ENCODE data around the gene RAD18.

DNA sequence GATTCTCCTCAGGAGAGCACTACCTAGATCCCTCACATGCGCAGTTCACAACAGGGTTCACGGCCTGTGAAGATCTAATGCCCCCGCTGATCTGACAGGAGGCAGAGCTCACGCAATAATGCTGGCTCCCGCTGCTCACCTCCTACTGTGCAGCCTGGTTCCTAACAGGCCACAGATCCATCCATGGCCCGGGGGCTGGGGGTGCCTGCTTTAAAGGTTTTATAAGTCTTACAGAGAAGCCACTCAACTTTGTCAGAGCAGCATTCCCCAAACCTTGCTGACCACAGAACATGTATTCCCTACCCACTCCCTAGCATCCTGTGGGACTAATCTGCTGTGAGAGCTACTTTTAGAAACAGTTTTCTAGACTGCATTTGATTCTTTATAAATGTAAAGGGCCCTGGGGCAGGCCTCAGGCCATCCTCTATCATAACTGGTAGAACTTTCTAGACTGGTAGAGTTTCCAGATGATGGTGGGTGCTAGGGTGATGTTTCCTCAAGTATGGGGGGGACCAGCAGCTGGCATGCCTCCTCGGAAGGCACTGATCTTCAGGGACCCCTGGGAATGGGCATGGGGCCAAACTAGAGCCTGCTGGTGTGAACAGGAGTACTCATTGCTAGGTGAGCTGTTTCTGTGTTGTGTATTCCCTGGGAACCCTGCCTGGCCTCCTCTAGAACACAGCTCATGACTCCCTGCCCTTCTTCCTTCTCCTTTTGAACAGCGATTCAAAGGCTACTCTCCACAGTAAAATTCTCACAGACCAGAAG, 25.7 kb upstream of the RAD18 start:
- TF ChIP-seq EZH2 (IDR thresholded peaks at IDR 0.05; ENCODE audit: borderline replicate concordance, low read depth, low read length, poor library complexity, severe bottlenecking) (no peak), CTCF (conservative IDR thresholded peaks at IDR 0.05; ENCODE audit: low read depth, low read length) (no peak)
